Measurements from ENCODE around the gene OSM. TPM values are rescaled to one million over a fixed set of nuclear protein-coding genes. Genes with fewer than 3 reads are reported as not detected.
A peak's percentile ranks its signal among the peaks of the same experiment; 100 is the strongest.
"Not testable (repeated sequence)": the region's sequence is repeated elsewhere in the genome, so short reads cannot be mapped to it uniquely, and the experiment has no call there.

Gene OSM
- total RNA-seq, 1 donor from 2014 or later: not detected

DNA sequence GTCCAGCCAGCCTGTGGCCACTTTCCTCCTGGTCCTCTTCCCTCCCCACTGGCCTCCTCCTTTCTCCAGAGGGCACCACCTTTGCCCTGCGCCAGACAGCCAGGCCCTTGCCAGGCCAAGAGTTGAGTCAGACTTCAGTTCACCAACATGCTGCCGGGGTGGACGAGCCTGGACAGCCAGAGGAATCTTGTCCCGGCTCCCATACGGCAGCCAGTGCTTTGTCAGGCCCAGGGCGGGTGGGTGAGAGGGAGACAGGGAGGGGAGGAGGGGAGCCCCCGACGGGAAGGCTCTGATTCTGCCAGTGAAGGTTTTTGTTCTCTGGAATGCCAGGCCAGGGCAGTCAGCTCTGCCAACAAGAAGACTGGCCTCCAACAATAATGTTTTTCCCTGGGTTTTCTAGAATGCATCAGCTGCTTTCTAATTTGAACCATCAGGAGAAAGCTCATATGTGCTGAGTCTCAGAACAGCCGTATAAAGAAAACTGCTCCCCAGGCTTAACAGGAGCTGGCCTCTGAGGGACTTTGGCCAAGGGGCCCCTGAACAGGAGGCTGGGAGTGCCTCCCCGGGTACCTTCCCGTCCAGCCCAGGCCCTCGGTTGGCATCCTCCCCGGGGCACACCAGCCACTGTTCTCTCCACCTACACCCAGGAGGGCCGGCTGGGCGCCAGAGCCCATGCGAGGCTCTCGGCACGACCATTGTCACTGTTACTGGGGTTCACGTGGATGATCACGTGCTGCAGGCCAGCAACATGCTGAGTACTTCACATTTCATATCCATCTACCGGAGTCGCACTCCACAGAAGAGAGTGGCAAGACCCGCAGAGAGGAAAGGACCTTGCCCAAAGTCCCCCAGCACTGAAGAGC is 48.7 kb downstream of the OSM start:
- DNase-seq (ENCODE audit: low spot score in 2 of 2, unreplicated experiment in 2 of 2): no peak
- TF ChIP-seq, protein P1, sequence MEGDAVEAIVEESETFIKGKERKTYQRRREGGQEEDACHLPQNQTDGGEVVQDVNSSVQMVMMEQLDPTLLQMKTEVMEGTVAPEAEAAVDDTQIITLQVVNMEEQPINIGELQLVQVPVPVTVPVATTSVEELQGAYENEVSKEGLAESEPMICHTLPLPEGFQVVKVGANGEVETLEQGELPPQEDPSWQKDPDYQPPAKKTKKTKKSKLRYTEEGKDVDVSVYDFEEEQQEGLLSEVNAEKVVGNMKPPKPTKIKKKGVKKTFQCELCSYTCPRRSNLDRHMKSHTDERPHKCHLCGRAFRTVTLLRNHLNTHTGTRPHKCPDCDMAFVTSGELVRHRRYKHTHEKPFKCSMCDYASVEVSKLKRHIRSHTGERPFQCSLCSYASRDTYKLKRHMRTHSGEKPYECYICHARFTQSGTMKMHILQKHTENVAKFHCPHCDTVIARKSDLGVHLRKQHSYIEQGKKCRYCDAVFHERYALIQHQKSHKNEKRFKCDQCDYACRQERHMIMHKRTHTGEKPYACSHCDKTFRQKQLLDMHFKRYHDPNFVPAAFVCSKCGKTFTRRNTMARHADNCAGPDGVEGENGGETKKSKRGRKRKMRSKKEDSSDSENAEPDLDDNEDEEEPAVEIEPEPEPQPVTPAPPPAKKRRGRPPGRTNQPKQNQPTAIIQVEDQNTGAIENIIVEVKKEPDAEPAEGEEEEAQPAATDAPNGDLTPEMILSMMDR (IDR thresholded peaks at IDR 0.05; ENCODE audit: unreplicated experiment): no peak
- peak overlapping the region; percentile 81 for H3K27ac Mint-ChIP-seq
- H3K36me3 Mint-ChIP-seq: no peaks in the 10 kb centered on the region
- H3K4me3 Mint-ChIP-seq: no peak overlapping the region
- H3K9me3 Mint-ChIP-seq: no peaks in the 10 kb centered on the region
- H3K4me1 Mint-ChIP-seq: peaks cover 22% of the 10 kb centered on the region
- H3K27me3 Mint-ChIP-seq (ENCODE audit: low read depth): no peaks in the 10 kb centered on the region

DNA sequence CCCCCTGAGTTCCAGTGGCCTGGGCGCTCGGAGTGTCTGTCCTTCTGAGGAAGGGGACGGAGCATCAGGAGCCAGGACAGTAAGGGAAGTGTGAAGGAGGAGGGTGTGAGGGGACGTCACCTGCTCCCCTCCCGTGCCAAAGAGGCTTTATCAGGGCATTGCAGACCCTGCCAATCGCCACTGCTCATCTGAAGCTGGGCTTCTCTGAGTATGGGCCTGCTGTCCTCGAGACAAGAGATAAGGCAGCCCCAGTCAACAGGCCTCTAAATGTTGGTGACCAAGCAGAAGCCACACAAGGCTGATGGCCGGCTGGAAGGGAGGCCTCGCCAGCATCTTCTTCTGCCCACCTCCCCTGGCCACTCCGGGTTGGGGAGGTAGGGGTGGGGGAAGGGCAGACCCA is 49.9 kb downstream of the OSM start:
- H3K9me3 Mint-ChIP-seq: no peaks in the 10 kb centered on the region
- no peaks in the 10 kb centered on the region for H3K27me3 Mint-ChIP-seq (ENCODE audit: low read depth)
- TF ChIP-seq, protein P1 (IDR thresholded peaks at IDR 0.05; ENCODE audit: unreplicated experiment): no peak
- no peaks in the 10 kb centered on the region for H3K36me3 Mint-ChIP-seq
- H3K4me1 Mint-ChIP-seq: peaks cover 29% of the 10 kb centered on the region
- no peak overlapping the region for H3K4me3 Mint-ChIP-seq
- no peak for DNase-seq (ENCODE audit: low spot score in 2 of 2, unreplicated experiment in 2 of 2)
- no peak overlapping the region for H3K27ac Mint-ChIP-seq

DNA sequence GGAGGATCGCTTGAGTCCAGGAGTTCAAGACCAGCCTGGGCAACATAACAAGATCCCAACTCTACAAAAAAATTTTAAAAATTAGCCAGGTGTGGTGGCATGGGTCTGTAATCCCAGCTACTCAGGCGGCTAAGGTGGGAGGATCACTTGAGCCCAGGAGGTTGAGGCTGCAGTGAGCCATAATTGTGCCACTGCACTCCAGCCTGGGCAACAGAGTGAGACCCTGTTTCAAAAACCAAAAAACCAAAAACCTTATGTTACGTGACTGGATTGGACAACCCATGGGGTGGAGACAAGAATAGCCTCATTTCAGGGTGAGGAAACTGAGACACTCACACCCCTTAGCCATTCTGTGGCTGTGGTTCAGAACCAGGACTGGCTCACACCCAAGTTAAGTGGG is 50.4 kb downstream of the OSM start:
- not testable (repeated sequence) for H3K4me3 Mint-ChIP-seq; H3K36me3 Mint-ChIP-seq; H3K27me3 Mint-ChIP-seq (ENCODE audit: low read depth); DNase-seq (ENCODE audit: low spot score in 2 of 2, unreplicated experiment in 2 of 2); H3K9me3 Mint-ChIP-seq; H3K27ac Mint-ChIP-seq
- H3K4me1 Mint-ChIP-seq: peaks cover 31% of the 10 kb centered on the region

DNA sequence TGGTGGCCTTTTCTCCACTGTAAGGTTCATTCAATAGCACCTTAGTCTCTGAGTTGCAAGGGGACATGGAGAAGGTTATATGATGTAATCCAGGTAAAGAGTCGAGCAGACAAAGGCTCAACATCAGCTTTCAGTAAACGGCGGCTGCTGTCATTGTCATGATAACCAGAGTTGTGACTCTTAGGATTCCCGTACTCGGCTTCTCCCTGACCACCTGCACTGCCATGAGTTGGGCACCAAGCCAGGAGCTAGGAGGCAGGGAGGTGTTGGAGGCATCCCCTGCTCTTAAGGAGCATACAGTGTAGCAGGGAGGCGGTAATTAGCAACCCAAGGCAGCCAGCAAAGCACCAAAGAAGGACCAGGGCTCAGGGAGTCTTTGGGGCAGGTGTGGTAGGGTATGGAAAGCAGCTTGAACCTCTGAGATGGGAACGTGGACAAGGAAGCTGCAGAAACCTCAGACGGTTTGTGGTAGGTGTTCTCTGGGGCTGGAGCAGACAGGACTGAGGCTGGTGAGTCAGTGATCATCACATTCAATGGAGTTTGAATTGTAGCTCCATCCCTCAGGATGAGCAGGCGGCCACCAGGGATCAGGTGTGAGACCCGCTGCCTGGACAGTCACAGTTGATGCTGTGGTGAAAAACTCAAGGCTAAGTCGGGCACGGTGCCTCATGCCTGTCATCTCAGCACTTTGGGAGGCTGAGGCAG is 51.8 kb downstream of the OSM start:
- TF ChIP-seq, protein P1 (IDR thresholded peaks at IDR 0.05; ENCODE audit: unreplicated experiment): no peak
- H3K4me3 Mint-ChIP-seq: no peak overlapping the region
- DNase-seq (ENCODE audit: low spot score in 2 of 2, unreplicated experiment in 2 of 2): no peak
- peak overlapping the region; percentile 51 for H3K27ac Mint-ChIP-seq
- H3K9me3 Mint-ChIP-seq: no peaks in the 10 kb centered on the region
- no peaks in the 10 kb centered on the region for H3K36me3 Mint-ChIP-seq
- peaks cover 45% of the 10 kb centered on the region for H3K4me1 Mint-ChIP-seq
- no peaks in the 10 kb centered on the region for H3K27me3 Mint-ChIP-seq (ENCODE audit: low read depth)

DNA sequence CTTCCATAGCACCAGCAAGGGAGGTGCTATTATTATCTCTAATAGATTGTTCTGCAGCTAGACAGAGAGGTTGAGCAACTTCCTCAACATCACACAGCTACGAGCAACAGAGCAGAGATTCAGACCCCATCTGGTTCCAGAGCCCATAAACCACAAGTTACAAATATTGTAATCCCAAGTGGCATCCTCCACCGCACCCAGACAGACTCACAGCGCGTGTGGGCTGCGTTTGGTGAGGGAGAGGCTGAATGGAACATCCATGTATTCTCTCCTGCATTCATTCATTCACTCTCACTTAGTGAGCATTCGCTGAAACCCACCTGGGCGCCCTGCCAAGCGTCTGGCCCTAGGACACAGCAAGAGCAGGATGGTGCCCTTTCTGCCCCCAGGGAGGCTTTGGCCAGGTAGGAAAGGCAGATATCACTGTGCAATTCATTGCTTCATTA is 53.6 kb downstream of the OSM start:
- DNase-seq (ENCODE audit: low spot score in 2 of 2, unreplicated experiment in 2 of 2): no peak
- H3K4me1 Mint-ChIP-seq: peaks cover 55% of the 10 kb centered on the region
- H3K27ac Mint-ChIP-seq: peak overlapping the region; percentile 54

More for the DNA sequence above, 53.6 kb downstream of the OSM start:
- Mint-ChIP-seq H3K9me3 (no peaks in the 10 kb centered on the region), H3K27me3 (ENCODE audit: low read depth) (no peaks in the 10 kb centered on the region), H3K36me3 (no peaks in the 10 kb centered on the region), H3K4me3 (no peak overlapping the region)
- TF ChIP-seq, protein P1 (IDR thresholded peaks at IDR 0.05; ENCODE audit: unreplicated experiment): no peak

Other genes with a start within 250 kb of the OSM start
- 0.23 to 0.47 TPM in 2 of 3 replicates, not detected in the other for gene HORMAD2, start 186.4 kb downstream of the OSM start, total RNA-seq
- 15.4 to 16.9 TPM (median 15.8 TPM) in 3 replicates for gene LIF, start 20.1 kb downstream of the OSM start, total RNA-seq
- gene CASTOR1, start 22.7 kb upstream of the OSM start, total RNA-seq: 10.9 to 13.5 TPM (median 13.5 TPM) in 3 replicates
- gene TBC1D10A, start 60.1 kb upstream of the OSM start, total RNA-seq: 12.8 to 15.1 TPM (median 13.7 TPM) in 3 replicates
- gene SF3A1, start 90.0 kb upstream of the OSM start, total RNA-seq: 142 to 154 TPM (median 151 TPM) in 3 replicates
- gene CCDC157, start 90.2 kb upstream of the OSM start, total RNA-seq: 4.7 to 5.8 TPM (median 4.7 TPM) in 3 replicates
- 39.2 to 41.9 TPM (median 39.4 TPM) in 3 replicates for gene RNF215, start 120.6 kb upstream of the OSM start, total RNA-seq
- gene SEC14L2, start 130.2 kb upstream of the OSM start, total RNA-seq: 4.3 to 6.5 TPM (median 5.4 TPM) in 3 replicates
- 5.9 to 8.2 TPM (median 7.3 TPM) in 3 replicates for gene MTFP1, start 158.9 kb upstream of the OSM start, total RNA-seq
- gene SEC14L3, start 205.2 kb upstream of the OSM start, total RNA-seq: not detected in 3 replicates
- 0.11 to 0.36 TPM (median 0.20 TPM) in 3 replicates for gene SEC14L4, start 238.8 kb upstream of the OSM start, total RNA-seq